HTR-8/SVneo (cell line): ENCODE data around the gene PRKD1.

Experiments used
- DNase-seq: peaks from one replicate; pipeline ENCODE4 v3.0.0; 2011; ENCODE audit warnings: low spot score, mixed read lengths; ENCODE audit not compliant: insufficient read length
- FAIRE-seq: peaks from 2 replicates; lab custom pipeline; 2011; peaks lifted over from hg19 to GRCh38; lab: Jason Lieb, UNC

Gene PRKD1

GRCh38 chr14:29643433-29644211 lies 284.0 kb downstream of the PRKD1 start:
- DNase-seq = no peak
- FAIRE-seq = peak; percentile 69

GRCh38 chr14:29637411-29637810 lies 290.2 kb downstream of the PRKD1 start:
- no peak for DNase-seq
- no peak for FAIRE-seq

GRCh38 chr14:29636870-29637269 lies 290.8 kb downstream of the PRKD1 start:
- no peak for DNase-seq
- FAIRE-seq = no peak

DNA sequence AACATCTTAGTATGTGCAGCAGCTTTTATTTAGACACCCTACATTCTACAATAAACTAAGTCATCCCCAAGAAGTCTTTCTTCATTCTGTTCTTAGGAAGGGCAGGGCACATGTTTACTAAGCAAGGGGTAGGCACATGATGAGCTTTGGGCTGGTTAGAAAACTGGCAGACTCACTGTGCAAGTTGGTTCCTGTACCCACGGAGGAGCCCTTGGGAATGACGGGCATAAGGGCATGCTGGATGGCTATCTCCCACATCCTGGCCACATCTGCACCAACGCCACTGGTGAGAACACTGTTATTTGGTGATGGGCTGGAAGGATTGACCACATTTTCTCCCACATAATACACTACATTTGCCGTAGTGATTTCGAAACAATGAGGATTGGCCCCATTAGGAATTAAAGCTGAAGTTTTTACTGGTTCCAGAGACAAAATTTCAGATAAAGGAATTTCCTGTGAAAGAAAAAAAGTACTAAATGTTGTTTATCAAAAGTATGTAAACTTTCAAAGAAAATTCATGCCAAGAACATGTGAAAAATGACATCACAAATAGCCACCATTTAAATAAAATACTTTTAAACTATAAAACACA lies 297.0 kb downstream of the PRKD1 start:
- DNase-seq (no peak), FAIRE-seq (no peak)

GRCh38 chr14:29629839-29630238 lies 297.8 kb downstream of the PRKD1 start:
- DNase-seq = no peak
- FAIRE-seq = no peak

GRCh38 chr14:29627137-29627536 lies 300.5 kb downstream of the PRKD1 start:
- FAIRE-seq = peak; percentile 73
- no peak for DNase-seq

GRCh38 chr14:29618323-29619067 lies 309.2 kb downstream of the PRKD1 start:
- no peak for FAIRE-seq
- no peak for DNase-seq

DNA sequence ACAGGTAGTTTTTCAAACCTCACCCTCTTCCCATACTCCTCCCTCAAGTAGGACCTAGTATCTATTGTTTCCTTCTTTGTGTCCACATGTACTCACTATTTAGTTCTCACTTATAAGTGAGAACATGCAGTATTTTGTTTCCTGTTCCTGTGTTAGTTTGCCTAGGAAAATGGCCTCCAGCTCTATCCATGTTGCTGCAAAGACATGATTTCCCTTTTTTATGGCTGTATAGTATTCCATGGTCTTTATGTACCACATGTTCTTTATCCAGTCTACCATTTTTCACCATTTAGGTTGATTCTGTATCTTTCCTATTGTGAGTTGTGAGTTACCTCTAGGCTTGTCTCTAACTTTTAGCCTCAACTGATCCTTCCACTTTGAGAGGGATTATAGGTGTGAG lies 310.7 kb downstream of the PRKD1 start:
- DNase-seq = no peak
- FAIRE-seq = peak; percentile 52

DNA sequence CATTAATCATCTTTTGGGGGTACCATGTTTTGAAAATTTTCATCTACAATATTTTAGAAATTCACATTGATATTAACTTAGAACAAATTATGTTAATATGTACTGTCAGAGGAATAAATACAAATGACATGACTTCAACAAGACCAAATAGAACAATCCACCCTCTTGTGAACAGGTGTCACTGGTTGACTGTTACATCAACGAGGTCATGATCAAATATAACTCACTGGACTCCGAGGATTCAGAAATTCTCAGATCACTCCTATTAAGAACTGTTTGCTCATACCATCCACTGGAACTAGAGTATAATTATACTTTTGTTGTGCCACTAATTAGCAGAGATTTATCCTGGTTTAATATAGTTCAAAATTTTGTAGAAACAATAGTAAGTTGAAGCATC lies 318.8 kb downstream of the PRKD1 start:
- DNase-seq (no peak), FAIRE-seq (no peak)

DNA sequence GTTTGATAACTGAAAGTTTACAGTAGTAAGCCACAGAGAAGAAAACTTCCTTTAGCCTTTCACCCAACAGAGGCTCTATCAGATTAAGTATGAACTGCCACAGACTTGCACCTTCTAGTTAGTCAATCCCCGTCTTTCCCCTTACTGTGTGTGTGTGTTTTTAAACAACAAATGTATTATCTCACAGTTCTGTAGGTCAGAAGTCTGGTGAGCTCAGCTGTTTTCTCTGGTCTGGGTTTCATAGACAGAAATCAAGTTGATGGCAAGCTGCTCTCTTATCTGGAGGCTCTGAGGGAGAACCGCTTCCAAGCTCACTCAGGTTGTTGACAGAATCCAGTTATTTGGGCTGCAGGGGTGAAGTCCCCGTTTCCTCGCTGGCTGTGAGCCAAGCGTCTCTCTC lies 320.5 kb downstream of the PRKD1 start:
- DNase-seq = no peak
- FAIRE-seq = peak; percentile 13

- DNase-seq (no peak), FAIRE-seq (no peak)
Measured at GRCh38 chr14:29603696-29604095, 324.0 kb downstream of the PRKD1 start.

DNA sequence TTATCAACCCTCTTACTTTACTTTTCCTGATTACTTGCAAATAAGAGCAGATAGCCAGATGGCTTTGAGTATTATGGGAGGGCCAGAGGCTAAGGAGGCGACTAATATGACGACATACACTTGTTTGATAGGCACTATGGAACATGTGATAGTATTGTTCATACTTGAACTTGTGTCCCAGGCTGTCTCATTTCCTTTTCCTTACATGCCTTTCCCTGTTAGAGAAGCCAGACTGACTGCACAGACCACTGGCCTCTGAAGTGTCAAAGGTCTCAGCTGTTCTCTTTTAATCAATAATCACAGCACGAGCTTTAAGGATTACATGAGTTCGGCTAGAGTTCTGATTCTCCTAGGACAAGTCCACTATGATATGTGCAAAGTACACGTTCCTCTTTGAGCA lies 326.0 kb downstream of the PRKD1 start:
- DNase-seq (no peak), FAIRE-seq (peak; percentile 13)

DNA sequence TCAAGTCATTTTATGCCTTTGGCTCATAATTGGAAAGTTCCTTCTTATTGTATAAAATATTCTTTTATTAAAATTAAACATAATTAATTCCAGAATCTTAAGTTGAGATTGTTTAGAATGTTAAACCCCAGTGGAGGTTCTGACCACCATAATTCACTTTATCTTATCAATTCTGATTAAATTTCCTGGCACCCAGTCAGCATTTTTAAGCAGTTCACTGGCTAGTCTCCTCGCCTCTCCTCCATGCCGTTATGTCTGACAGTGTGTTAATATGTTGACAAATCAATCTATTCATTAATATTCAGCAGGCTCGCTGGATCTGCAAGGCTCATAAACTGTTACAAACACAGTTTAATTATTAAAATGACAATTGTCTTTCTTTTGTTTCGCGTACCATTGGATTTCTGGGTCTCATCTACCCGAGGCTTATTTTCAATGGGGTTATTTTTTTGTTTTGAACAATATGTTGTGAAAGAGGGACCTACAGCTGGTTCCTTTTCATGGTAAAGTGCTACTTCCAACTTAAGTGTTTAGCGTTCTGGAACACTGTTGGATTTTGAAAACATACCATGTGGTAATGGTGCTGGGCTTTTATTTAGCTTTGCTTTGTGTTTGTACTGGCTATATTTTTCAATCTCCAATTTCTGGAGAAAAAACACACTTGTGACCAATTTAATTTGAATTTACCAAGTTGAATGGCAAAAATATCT lies 339.7 kb downstream of the PRKD1 start:
- peak; percentile 20 for FAIRE-seq
- DNase-seq = no peak

DNA sequence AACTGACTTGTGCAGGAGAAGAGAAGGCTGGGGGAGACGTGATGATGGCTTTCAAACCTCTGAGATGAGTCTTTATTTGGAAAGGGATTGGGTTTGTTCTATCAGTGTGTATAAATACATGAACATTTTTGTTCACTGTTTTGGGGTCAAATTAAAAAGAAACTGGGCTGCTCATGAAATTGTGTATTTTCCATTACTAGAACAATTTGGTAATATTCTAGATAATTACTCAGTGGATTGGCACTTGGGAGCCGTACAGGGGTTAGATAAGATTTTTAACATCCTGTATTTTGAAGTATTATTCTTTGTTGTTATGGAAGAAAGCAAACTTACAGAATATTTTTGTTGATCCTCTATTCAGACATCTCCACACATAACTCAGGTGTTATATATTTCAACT lies 340.6 kb downstream of the PRKD1 start:
- no peak for DNase-seq

DNA sequence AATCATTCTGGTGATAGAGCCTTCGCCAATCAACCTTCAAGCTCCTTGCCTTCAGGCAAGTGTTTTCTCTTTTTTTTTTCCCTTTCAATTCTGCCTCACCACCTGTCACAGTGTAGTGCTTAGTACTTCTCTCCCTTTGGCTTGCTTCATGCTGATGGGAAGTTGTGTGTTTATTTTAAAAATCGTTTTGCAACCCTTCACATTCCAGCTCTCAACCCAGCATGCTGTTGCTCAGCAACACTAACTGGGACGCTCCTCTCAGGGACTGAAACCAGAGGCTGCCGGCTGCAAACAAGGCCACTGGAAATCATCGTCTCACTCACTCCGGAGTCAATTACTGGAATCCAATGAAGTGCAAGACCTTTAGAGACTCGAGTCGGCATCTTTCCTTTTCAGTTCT lies 342.7 kb downstream of the PRKD1 start:
- FAIRE-seq (peak; percentile 51), DNase-seq (peak; percentile 9)

More for the DNA sequence above, 340.6 kb downstream of the PRKD1 start:
- no peak for FAIRE-seq

- no peak for DNase-seq
Measured at GRCh38 chr14:29580763-29581162, 346.9 kb downstream of the PRKD1 start.

DNA sequence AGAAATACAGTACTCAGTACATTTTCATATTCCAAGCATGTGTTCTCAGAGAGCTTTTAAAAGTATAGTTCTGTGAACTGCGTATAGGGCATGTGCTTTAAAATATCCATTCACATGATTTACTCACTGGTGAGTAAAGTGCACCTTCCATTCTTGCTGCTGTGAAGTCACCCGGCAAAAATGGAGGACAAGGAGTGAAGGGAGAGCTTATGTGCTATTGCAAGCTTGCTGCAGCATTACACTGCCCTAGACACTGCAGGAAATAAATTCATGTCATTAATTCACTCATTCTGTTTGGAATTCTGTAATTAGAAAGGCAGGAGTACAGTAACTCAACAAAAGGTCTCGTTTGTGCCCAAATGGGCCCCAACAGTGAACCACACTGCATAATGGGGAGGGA lies 347.8 kb downstream of the PRKD1 start:
- DNase-seq = no peak
- FAIRE-seq = peak; percentile 16

More at GRCh38 chr14:29580763-29581162, 346.9 kb downstream of the PRKD1 start:
- no peak for FAIRE-seq

DNA sequence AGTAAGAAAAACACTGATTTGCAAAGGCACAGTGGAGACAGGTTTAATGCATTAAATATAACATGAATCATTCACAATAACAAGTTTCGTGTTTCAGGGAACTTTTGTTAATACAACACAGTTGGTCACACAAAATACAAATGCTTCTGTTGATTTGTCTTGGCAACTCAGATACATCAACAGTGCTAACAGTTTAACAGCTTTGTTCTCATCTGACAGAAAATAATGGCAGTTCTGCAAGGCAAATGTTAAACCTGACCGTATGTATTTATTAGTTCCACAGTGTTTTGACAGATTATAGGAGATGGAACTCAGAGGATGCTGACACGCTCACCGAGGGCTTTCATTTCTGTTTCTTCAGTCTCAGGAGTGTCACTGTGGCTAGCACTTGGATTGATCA lies 350.7 kb downstream of the PRKD1 start:
- DNase-seq (no peak), FAIRE-seq (peak; percentile 84)

DNA sequence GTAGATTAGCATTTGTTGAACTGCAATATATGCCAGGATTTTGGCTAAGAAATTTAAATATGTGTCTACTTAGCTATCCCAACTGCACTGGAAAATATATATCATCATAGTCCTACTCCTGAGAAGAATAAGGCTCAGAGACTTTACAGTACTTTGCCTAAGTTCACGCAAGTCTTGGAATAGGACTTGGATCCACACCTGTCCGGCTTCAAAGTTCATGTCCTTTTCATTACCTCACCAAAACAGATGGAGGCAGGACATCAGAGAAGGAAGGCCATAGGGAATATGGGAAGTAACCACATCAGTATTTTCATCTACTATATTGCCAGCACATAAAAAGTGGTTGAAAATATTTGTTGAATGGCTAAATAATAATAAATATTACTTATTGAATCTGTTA lies 358.5 kb downstream of the PRKD1 start:
- no peak for FAIRE-seq

DNA sequence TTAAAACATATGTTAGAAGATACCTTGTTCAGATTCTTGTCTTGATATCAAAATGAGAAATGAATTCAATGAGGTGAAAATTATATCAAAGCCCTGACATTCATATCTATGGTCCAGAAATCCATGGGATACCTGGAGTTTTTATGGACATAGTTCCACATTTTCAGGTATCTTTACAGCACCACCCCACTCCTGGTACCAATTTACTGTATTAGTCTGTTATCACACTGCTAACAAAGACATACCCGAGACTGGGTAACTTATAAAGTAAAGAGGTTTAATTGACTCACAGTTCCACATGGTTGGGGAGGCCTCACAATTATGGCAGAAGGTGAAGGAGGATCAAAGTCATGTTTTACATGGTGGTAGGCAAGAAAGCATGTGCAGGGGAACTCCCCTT lies 361.5 kb downstream of the PRKD1 start:
- DNase-seq (no peak), FAIRE-seq (no peak)

More for the DNA sequence above, 358.5 kb downstream of the PRKD1 start:
- DNase-seq = no peak

GRCh38 chr14:29558516-29558915 lies 369.1 kb downstream of the PRKD1 start:
- FAIRE-seq = no peak
- DNase-seq = no peak
